A549 (cell line): ENCODE measurements around the gene CANT1. TPM values are rescaled to one million over a fixed set of nuclear protein-coding genes. Genes with fewer than 3 reads are reported as not detected.
A peak's percentile ranks its signal among the peaks of the same experiment; 100 is the strongest.

Experiments
- ATAC-seq, 2 experiments: fragments of 200-7000 bp in 1 of 2; fragments of >200 bp in 1 of 2; cut with Nextera tagmentation in 1 of 2; cut with Tn5 transposase in 1 of 2; 3 replicates each; pipeline versions ENCODE4 v1.8.0 to v1.9.1; 2018 to 2020; ENCODE audit warnings: mild to moderate bottlenecking in 1 of 2, moderate library complexity in 1 of 2
- CTCF ChIA-PET: fragments of 300-600 bp; sonication (Branson Sonifier 250); formaldehyde crosslinking; extraction: SDS; loops from one replicate; lab custom pipeline; 2021; ENCODE audit warnings: antibody characterized with exemption, inconsistent platforms; lab: Yijun Ruan, JAX
- POLR2A ChIA-PET: fragments of 350-600 bp; formaldehyde crosslinking; extraction: SDS; loops from one replicate; lab custom pipeline; 2021; ENCODE audit warnings: antibody characterized with exemption, inconsistent platforms; lab: Yijun Ruan, JAX
- DNase-seq, 2 experiments: peaks; one replicate each; pipeline versions ENCODE4 v3.0.0 to v3.0.0-alpha.2; 2011 to 2016; ENCODE audit warnings: low read depth in 1 of 2, low spot score in 1 of 2
- FAIRE-seq: peaks from 2 replicates; lab custom pipeline; 2011; peaks lifted over from hg19 to GRCh38; lab: Jason Lieb, UNC
- H3K27ac ChIP-seq, 2 experiments: fragments of >200 bp; sonication (Bioruptor Twin); formaldehyde crosslinking; 3 replicates each; pipeline ENCODE4 v1.5.1; 2016 to 2017
- H3K4me1 ChIP-seq: fragments of >200 bp; sonication (Bioruptor Twin); formaldehyde crosslinking; 3 replicates; pipeline ENCODE4 v1.6.1; 2016
- H3K4me2 ChIP-seq: fragments of >200 bp; sonication (Bioruptor Twin); formaldehyde crosslinking; 3 replicates; pipeline ENCODE4 v1.6.1; 2016
- H3K4me3 ChIP-seq: fragments of >200 bp; sonication (Bioruptor Twin); formaldehyde crosslinking; 3 replicates; pipeline ENCODE4 v1.5.1; 2016
- H3K9me3 ChIP-seq: fragments of >200 bp; sonication (Bioruptor Twin); formaldehyde crosslinking; 3 replicates; pipeline ENCODE4 v1.6.1; 2016
- ATOH8 ChIP-seq: fragments of 250-450 bp; sonication (Bioruptor Pico); IDR thresholded peaks from 2 replicates; pipeline ENCODE4 v1.5.0; 2020; ENCODE audit warnings: low read depth, mild to moderate bottlenecking, moderate library complexity
- BHLHE40 ChIP-seq: IDR thresholded peaks from 2 replicates; pipeline ENCODE4 v1.6.1; 2012; ENCODE audit warnings: low read depth, low read length, inconsistent platforms
- CBX2 ChIP-seq: fragments of 200-600 bp; sonication (generic); IDR thresholded peaks from 2 replicates; pipeline ENCODE4 v1.6.1; 2016; ENCODE audit warnings: low read depth, mild to moderate bottlenecking, borderline replicate concordance
- CBX8 ChIP-seq: fragments of 200-600 bp; sonication (generic); IDR thresholded peaks from 2 replicates; pipeline ENCODE4 v1.6.1; 2016
- CEBPB ChIP-seq, 2 experiments: fragments of >200 bp in 1 of 2; sonication (Bioruptor Twin) in 1 of 2; formaldehyde crosslinking in 1 of 2; IDR thresholded peaks; 2 replicates each; pipeline ENCODE4 v1.6.1; 2012 to 2016
- CHD4 ChIP-seq: fragments of 200-600 bp; sonication (generic); IDR thresholded peaks from 2 replicates; pipeline ENCODE4 v1.6.1; 2016; ENCODE audit warnings: antibody characterized with exemption, mild to moderate bottlenecking, borderline replicate concordance
- EHMT2 ChIP-seq: fragments of 200-600 bp; sonication (generic); IDR thresholded peaks from 2 replicates; pipeline ENCODE4 v1.6.1; 2016; ENCODE audit warnings: antibody characterized with exemption, low read depth, mild to moderate bottlenecking, moderate library complexity
- ELK1 ChIP-seq: fragments of 150-350 bp; IDR thresholded peaks from 2 replicates; pipeline ENCODE4 v1.6.1; 2014; ENCODE audit warnings: low read depth, mild to moderate bottlenecking, low read length
- ESRRA ChIP-seq: fragments of 150-350 bp; IDR thresholded peaks from 2 replicates; pipeline ENCODE4 v1.6.1; 2014; ENCODE audit warnings: mild to moderate bottlenecking, low read length, borderline replicate concordance
- FOSL2 ChIP-seq, 2 experiments: fragments of 450-650 bp in 1 of 2; fragments of >200 bp in 1 of 2; sonication (Bioruptor Twin) in 1 of 2; formaldehyde crosslinking; IDR thresholded peaks; 2 replicates each; pipeline versions ENCODE4 v1.5.0 to v1.6.1; 2016 to 2020; ENCODE audit warnings: mild to moderate bottlenecking in 1 of 2, moderate library complexity in 1 of 2
- GATA3 ChIP-seq: IDR thresholded peaks from 2 replicates; pipeline ENCODE4 v1.6.1; 2012; ENCODE audit warnings: borderline replicate concordance
- HEYL ChIP-seq: fragments of 250-450 bp; sonication (Bioruptor Pico); IDR thresholded peaks from 2 replicates; pipeline ENCODE4 v1.8.0; 2021; ENCODE audit warnings: mild to moderate bottlenecking, moderate library complexity
- HOXB13 ChIP-seq: fragments of 250-450 bp; sonication (Bioruptor Pico); IDR thresholded peaks from 2 replicates; pipeline ENCODE4 v1.5.0; 2020; ENCODE audit warnings: low read depth, mild to moderate bottlenecking, moderate library complexity
- JUN ChIP-seq, 2 experiments: fragments of >200 bp; sonication (Bioruptor Twin); formaldehyde crosslinking; IDR thresholded peaks; 2 replicates in 1 of 2; 3 replicates in 1 of 2; pipeline ENCODE4 v1.6.1; 2016 to 2017
- JUNB ChIP-seq: fragments of >200 bp; sonication (Bioruptor Twin); formaldehyde crosslinking; IDR thresholded peaks from 2 replicates; pipeline ENCODE4 v1.6.1; 2016
- MYC ChIP-seq: IDR thresholded peaks from 2 replicates; pipeline ENCODE4 v1.6.1; 2012; ENCODE audit warnings: mild to moderate bottlenecking, inconsistent platforms, low read length, improper control_type of control experiment, borderline replicate concordance
- NFE2L2 ChIP-seq: fragments of 150-350 bp; conservative IDR thresholded peaks from 2 replicates; pipeline ENCODE4 v1.6.1; 2014; ENCODE audit warnings: low read length
- NR3C1 ChIP-seq: fragments of >200 bp; sonication (Bioruptor Twin); formaldehyde crosslinking; IDR thresholded peaks from 3 replicates; pipeline ENCODE4 v1.6.1; 2017
- RAD21 ChIP-seq, 2 experiments: fragments of >200 bp in 1 of 2; sonication (Bioruptor Twin) in 1 of 2; formaldehyde crosslinking in 1 of 2; IDR thresholded peaks in 1 of 2; conservative IDR thresholded peaks in 1 of 2; 2 replicates in 1 of 2; 3 replicates in 1 of 2; pipeline ENCODE4 v1.6.1; 2012 to 2018; ENCODE audit warnings: inconsistent platforms in 1 of 2
- RARB ChIP-seq: fragments of 250-450 bp; sonication (Bioruptor Pico); IDR thresholded peaks from 2 replicates; pipeline ENCODE4 v1.8.0; 2021; ENCODE audit warnings: mild to moderate bottlenecking, moderate library complexity
- RNF2 ChIP-seq: fragments of 200-600 bp; sonication (generic); IDR thresholded peaks from 2 replicates; pipeline ENCODE4 v1.6.1; 2016; ENCODE audit warnings: low read depth, mild to moderate bottlenecking, antibody characterized with exemption, moderate library complexity, borderline replicate concordance
- SMC3 ChIP-seq: fragments of >200 bp; sonication (Bioruptor Twin); formaldehyde crosslinking; IDR thresholded peaks from 3 replicates; pipeline ENCODE4 v1.6.1; 2018; ENCODE audit warnings: inconsistent platforms
- TP53 ChIP-seq: fragments of 250-450 bp; sonication (Bioruptor Pico); IDR thresholded peaks from 2 replicates; pipeline ENCODE4 v1.5.0; 2021; ENCODE audit warnings: mild to moderate bottlenecking, moderate library complexity
- WGBS: methylation state at CpG from one replicate; pipeline ENCODE4 v1.1.6; 2017; ENCODE audit errors: missing lambda C conversion rate; 5-methylcytosine and 5-hydroxymethylcytosine counted together
- polyA plus RNA-seq, 4 experiments: library from polyadenylated mRNA; depleted of rRNA in 3 of 4; stranded (reverse); fragments of >200 nt; fragmentation: RNase III in 1 of 4; extraction: RNeasy Plus Mini Kit Qiagen cat#74134 plus additional on column Dnase treatment in 1 of 4; gene quantifications; 2 replicates in 3 of 4; 3 replicates in 1 of 4; pipeline ENCODE4 v1.2.3, GENCODE V29; 2011 to 2017
- TF ChIP-seq, protein P1 (sequence below): fragments of >200 bp; sonication (Bioruptor Twin); formaldehyde crosslinking; IDR thresholded peaks from 3 replicates; pipeline ENCODE4 v1.5.1; 2016
- TF ChIP-seq, protein P2 (sequence below): fragments of >200 bp; sonication (Bioruptor Twin); formaldehyde crosslinking; IDR thresholded peaks from 3 replicates; pipeline ENCODE4 v1.6.1; 2016
- TF ChIP-seq, protein P3 (sequence below): fragments of 200-600 bp; sonication (generic); IDR thresholded peaks from 2 replicates; pipeline ENCODE4 v1.6.1; 2016; ENCODE audit warnings: antibody characterized with exemption, mild to moderate bottlenecking, moderate library complexity
- TF ChIP-seq, protein P4 (sequence below): fragments of >200 bp; sonication (Bioruptor Twin); formaldehyde crosslinking; IDR thresholded peaks from 2 replicates; pipeline ENCODE4 v1.6.1; 2016

Gene CANT1
- polyA plus RNA-seq, 2 of the 4 experiments (the other 2 are of a cell fraction) = 65.5 to 67.6 TPM

- DNase-seq = peak; percentile 83 to 91
- ChIA-PET CTCF (interaction anchor here (0.5 to 12.6 kb wide), 57 partner anchors 11 to 474 kb away, joined by 3 to 321 read pairs (median 6); partner anchors contain the start of genes CEP295NL, ENGASE and LGALS3BP), POLR2A (interaction anchor here (0.5 to 1.3 kb wide), 3 partner anchors 105 to 513 kb away, joined by 3 to 4 read pairs (median 4); no protein-coding TSS in a partner anchor)
- Histone ChIP-seq H3K4me2 (peak overlapping the region; percentile 43), H3K9me3 (no peaks in the 10 kb centered on the region), H3K4me1 (peaks cover 20% of the 10 kb centered on the region; the same call in 2 of the 3 replicates), H3K4me3 (no peak overlapping the region), H3K27ac (peak overlapping the region; percentile 31 to 76)
- WGBS = 41% methylated on average over 30 of the region's 33 CpGs
- peak; percentile 32 for FAIRE-seq
- ATAC-seq = peak; percentile 45 to 81
- TF ChIP-seq JUNB = no peak
- no peak for TF ChIP-seq CHD4
- TF ChIP-seq ELK1 = no peak
- TF ChIP-seq ESRRA = 0 out of 2 replicates have a peak, but pooled peaks have one; percentile 7
- no peak for TF ChIP-seq EHMT2
- TF ChIP-seq RAD21 (conservative IDR thresholded peaks at IDR 0.05 in 1 of 2, IDR thresholded peaks at IDR 0.05 in 1 of 2) = peak; percentile 96
- no peak for TF ChIP-seq RARB
- no peak for TF ChIP-seq MYC
- TF ChIP-seq, protein P1, sequence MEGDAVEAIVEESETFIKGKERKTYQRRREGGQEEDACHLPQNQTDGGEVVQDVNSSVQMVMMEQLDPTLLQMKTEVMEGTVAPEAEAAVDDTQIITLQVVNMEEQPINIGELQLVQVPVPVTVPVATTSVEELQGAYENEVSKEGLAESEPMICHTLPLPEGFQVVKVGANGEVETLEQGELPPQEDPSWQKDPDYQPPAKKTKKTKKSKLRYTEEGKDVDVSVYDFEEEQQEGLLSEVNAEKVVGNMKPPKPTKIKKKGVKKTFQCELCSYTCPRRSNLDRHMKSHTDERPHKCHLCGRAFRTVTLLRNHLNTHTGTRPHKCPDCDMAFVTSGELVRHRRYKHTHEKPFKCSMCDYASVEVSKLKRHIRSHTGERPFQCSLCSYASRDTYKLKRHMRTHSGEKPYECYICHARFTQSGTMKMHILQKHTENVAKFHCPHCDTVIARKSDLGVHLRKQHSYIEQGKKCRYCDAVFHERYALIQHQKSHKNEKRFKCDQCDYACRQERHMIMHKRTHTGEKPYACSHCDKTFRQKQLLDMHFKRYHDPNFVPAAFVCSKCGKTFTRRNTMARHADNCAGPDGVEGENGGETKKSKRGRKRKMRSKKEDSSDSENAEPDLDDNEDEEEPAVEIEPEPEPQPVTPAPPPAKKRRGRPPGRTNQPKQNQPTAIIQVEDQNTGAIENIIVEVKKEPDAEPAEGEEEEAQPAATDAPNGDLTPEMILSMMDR = peak; percentile 98
- peak in 1 of 2 experiments; percentile 36; a peak in 1 of 4 replicates for TF ChIP-seq CEBPB (IDR thresholded peaks at IDR 0.05)
- TF ChIP-seq SMC3 = peak; percentile 99
- TF ChIP-seq, protein P2, sequence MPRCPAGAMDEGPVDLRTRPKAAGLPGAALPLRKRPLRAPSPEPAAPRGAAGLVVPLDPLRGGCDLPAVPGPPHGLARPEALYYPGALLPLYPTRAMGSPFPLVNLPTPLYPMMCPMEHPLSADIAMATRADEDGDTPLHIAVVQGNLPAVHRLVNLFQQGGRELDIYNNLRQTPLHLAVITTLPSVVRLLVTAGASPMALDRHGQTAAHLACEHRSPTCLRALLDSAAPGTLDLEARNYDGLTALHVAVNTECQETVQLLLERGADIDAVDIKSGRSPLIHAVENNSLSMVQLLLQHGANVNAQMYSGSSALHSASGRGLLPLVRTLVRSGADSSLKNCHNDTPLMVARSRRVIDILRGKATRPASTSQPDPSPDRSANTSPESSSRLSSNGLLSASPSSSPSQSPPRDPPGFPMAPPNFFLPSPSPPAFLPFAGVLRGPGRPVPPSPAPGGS = no peak
- TF ChIP-seq CBX8 = no peak
- no peak for TF ChIP-seq HOXB13
- no peak for TF ChIP-seq RNF2
Observed at GRCh38 chr17:78970834-78971755, 38.5 kb downstream of the CANT1 start.

DNA sequence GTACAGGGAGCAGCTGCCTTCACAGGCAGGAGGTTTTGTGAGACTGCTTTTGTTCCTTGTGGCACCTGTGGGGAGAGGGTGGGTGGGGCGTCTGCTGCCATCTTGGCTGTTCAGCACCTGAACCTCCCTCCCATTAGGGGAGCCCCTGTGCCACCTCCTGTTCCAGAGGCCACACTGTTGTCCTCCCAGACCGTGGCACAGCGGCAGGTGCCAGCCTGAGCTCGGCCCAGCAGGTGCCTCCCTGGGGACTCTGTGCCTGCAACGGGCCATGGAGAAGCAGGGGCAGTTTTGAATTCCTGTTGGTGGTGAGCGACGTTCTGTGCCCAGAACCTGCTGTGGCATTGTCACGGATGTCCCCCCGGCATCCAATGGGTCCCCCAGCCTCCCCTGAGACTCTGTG lies 39.7 kb downstream of the CANT1 start:
- ChIA-PET POLR2A (no interaction called here), CTCF (interaction anchor here (1.3 to 12.6 kb wide), 13 partner anchors 10 to 134 kb away, joined by 3 to 321 read pairs (median 41); partner anchors contain the start of genes CEP295NL and LGALS3BP)
- peaks cover 14% of the 10 kb centered on the region; the same call in 2 of the 3 replicates for H3K4me1 ChIP-seq
- no peak for FAIRE-seq
- H3K4me2 ChIP-seq = no peak overlapping the region
- peak overlapping the region in 1 of 2 experiments; percentile 76; a peak in 3 of 6 replicates for H3K27ac ChIP-seq
- 89% methylated on average over 8 of the region's 9 CpGs for WGBS
- no peak for ATAC-seq
- no peak for DNase-seq
- no peak overlapping the region for H3K4me3 ChIP-seq
- no peaks in the 10 kb centered on the region for H3K9me3 ChIP-seq
- TF ChIP-seq NR3C1 (no peak), CEBPB (IDR thresholded peaks at IDR 0.05) (no peak), NFE2L2 (no peak), JUN (IDR thresholded peaks at IDR 0.05) (no peak), ATOH8 (CRISPR knock-in tag) (no peak), BHLHE40 (no peak), TP53 (CRISPR knock-in tag) (no peak), CBX2 (no peak), RNF2 (no peak), FOSL2 (IDR thresholded peaks at IDR 0.05) (no peak), FOSL2 (CRISPR knock-in tag; IDR thresholded peaks at IDR 0.05) (no peak), HEYL (CRISPR knock-in tag) (no peak), GATA3 (no peak)
- TF ChIP-seq, protein P3, sequence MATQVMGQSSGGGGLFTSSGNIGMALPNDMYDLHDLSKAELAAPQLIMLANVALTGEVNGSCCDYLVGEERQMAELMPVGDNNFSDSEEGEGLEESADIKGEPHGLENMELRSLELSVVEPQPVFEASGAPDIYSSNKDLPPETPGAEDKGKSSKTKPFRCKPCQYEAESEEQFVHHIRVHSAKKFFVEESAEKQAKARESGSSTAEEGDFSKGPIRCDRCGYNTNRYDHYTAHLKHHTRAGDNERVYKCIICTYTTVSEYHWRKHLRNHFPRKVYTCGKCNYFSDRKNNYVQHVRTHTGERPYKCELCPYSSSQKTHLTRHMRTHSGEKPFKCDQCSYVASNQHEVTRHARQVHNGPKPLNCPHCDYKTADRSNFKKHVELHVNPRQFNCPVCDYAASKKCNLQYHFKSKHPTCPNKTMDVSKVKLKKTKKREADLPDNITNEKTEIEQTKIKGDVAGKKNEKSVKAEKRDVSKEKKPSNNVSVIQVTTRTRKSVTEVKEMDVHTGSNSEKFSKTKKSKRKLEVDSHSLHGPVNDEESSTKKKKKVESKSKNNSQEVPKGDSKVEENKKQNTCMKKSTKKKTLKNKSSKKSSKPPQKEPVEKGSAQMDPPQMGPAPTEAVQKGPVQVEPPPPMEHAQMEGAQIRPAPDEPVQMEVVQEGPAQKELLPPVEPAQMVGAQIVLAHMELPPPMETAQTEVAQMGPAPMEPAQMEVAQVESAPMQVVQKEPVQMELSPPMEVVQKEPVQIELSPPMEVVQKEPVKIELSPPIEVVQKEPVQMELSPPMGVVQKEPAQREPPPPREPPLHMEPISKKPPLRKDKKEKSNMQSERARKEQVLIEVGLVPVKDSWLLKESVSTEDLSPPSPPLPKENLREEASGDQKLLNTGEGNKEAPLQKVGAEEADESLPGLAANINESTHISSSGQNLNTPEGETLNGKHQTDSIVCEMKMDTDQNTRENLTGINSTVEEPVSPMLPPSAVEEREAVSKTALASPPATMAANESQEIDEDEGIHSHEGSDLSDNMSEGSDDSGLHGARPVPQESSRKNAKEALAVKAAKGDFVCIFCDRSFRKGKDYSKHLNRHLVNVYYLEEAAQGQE = no peak
- TF ChIP-seq, protein P4, sequence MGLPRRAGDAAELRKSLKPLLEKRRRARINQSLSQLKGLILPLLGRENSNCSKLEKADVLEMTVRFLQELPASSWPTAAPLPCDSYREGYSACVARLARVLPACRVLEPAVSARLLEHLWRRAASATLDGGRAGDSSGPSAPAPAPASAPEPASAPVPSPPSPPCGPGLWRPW = no peak
